ENCODE measurements around the gene SLC16A3.

GRCh38 chr17:82250868-82251500 lies 22.1 kb downstream of the SLC16A3 start:
- TF ChIP-seq CUX1 (IDR thresholded peaks at IDR 0.05; ENCODE audit: insufficient replicate concordance, low read depth, low read length), result no peak
- no peak for TF ChIP-seq E2F4 (IDR thresholded peaks at IDR 0.05; ENCODE audit: low read depth, low read length)
- TF ChIP-seq SMAD1 (IDR thresholded peaks at IDR 0.05; ENCODE audit: low read depth, partially characterized antibody), result no peak
- TF ChIP-seq YBX1 (IDR thresholded peaks at IDR 0.05), result no peak
